Right kidney (tissue), 1 donor: ENCODE measurements around the gene TRIO.
"Not testable (repeated sequence)": the region's sequence is repeated elsewhere in the genome, so short reads cannot be mapped to it uniquely, and the experiment has no call there.

ENCODE experiments used
- DNase-seq: peaks from one replicate; pipeline ENCODE4 v3.0.0-alpha.2; 2016

Gene TRIO

GRCh38 chr5:14186059-14186830, 43.1 kb downstream of the TRIO start:
- DNase-seq: no peak

DNA sequence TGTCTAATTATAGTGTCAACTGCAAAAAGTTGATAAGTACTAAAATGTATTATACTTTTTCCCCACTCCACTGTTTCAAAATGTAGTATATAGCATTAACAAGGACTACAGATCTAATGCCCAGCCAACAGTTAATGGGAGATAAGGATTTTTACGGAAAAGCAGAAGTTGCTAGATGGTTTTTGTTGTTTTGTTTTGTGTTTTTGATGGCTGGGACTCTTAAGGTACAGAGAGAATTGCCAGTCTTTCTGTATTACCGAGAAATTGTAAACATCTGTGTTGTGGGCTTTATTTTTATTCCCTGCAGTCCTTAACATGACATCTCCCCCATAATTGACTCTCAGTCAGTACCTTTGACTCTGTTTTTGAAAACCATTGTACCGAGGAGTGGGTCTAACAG, 44.0 kb downstream of the TRIO start:
- DNase-seq: no peak

- no peak for DNase-seq
Measured at GRCh38 chr5:14187660-14188059, 44.5 kb downstream of the TRIO start.

- DNase-seq: no peak
Measured at GRCh38 chr5:14188778-14189177, 45.6 kb downstream of the TRIO start.

DNA sequence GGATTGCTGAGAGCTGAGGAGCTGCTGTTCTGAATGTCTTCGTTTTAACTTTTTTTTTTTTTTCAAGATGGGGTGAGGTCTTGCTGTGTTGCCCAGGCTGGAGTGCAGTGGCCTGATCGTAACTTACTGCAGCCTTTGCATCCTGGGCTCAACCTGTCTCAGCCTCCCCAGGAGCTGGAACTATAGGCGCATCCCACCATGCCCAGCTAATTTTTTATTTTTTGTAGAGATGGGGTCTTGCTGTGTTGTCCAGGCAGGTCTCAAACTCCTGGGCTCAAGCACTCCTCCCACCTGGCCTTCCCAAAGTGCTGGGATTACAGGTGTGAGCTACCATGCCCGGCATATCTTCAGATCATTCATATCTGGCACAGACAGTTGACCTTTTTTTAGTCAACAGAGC, 46.5 kb downstream of the TRIO start:
- DNase-seq: no peak

- DNase-seq: no peak
Measured at GRCh38 chr5:14190194-14191164, 47.3 kb downstream of the TRIO start.

DNA sequence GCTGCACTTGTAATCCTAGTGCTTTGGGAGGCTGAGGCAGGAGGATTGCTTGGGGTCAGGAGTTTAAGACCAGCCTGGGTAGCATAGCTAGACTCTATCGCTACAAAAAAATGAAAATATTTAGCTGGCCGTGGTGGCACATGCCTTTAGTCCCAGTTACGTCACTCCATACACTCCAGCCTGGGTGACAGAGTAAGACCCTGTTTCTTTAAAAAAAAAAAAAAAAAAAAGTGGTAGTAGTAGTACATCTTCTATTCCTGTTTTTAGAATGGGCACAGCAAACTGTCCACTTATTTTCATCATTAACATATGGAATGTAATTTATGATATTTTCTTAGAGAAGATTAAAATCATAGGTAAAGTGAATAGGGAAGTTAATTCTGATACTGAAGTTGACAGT, 48.2 kb downstream of the TRIO start:
- no peak for DNase-seq

GRCh38 chr5:14193496-14193895, 50.4 kb downstream of the TRIO start:
- DNase-seq: no peak

- no peak for DNase-seq
Measured at GRCh38 chr5:14195588-14195987, 52.4 kb downstream of the TRIO start.

DNA sequence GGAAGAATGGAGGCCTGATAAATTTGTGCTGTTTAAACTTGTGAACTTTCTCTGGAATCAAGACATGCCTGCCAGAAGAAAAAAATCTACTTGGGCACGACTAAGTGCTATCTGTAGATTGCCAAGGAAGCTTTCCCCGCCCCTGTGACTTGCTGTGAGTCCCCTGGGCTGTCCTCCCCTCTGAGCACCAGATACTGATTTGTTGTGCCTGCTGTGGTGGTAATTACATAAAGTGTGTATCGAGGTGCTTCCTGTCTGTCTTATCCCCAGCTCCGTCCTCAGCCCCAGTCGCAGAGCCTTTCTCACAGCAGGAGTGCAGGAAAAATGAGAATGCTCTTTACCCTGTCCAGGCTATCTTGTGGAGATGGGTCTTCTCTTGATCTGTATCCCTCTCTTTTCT, 53.9 kb downstream of the TRIO start:
- DNase-seq: no peak

GRCh38 chr5:14199902-14200301, 56.8 kb downstream of the TRIO start:
- DNase-seq: no peak

DNA sequence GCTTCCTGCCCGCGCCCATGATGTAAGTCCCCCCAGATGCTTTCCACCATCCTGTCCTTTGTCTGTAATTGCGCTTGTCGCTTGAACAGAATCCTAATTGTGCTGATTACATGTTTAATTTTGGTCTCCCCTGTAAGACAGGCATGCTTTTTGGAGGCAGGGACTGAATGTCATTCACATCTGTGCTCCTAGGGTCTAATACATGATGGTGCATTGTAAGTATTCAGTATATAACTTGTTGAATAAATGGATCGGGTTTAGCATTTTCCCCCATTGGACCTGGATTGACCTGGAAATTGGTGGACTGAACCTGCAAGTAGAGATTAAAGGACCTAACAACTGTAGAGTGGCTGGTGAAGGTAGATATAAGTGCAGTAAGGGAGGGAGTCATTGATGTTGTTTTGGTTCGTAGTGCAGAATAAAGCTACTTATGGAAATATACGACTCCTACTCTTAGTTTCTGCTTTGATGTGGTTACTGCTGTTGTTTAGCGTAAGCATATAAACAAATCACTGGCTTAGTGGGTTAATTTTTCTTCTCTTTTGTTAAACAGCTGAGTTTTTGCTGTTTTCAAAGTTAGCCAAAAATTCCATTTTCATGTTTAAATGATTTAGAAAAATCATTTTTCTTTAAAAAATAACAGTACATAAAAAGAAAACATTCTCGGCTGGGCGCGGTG, 57.3 kb downstream of the TRIO start:
- no peak for DNase-seq

- DNase-seq: no peak
Measured at GRCh38 chr5:14201325-14202045, 58.3 kb downstream of the TRIO start.

- DNase-seq: no peak
Measured at GRCh38 chr5:14202462-14202861, 59.3 kb downstream of the TRIO start.

DNA sequence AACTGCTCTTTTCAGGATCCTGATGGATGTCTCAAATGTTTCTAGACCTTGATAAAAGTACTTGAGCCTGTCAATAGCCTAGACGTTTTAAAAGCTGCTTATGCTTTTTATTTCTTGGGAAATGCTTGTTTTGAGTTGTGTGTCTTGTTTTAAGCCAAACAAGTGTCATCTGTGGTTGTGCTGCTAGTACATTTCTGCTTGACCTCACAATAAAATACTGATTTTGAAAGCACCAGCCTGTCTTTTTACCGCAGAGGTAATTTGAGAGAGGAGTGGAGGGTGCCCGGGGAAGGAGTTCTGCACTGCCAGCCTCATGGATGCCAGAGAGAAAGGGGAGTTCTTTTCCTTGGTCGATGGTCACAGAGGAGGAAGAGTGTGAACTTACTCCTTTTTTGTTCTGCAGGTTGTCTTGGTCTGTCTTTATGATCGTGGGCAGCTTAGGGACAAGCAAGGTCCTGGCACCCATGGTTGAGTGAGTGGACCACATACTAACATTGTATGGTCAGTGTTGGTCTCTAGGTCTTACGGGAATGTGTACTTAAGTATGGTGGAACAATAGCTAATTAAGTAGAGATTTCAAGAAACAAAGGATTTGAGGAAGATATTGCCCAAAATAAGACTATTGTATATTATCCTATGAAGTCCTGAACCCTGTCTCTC, 61.0 kb downstream of the TRIO start:
- no peak for DNase-seq

GRCh38 chr5:14204785-14205321, 61.7 kb downstream of the TRIO start:
- no peak for DNase-seq

DNA sequence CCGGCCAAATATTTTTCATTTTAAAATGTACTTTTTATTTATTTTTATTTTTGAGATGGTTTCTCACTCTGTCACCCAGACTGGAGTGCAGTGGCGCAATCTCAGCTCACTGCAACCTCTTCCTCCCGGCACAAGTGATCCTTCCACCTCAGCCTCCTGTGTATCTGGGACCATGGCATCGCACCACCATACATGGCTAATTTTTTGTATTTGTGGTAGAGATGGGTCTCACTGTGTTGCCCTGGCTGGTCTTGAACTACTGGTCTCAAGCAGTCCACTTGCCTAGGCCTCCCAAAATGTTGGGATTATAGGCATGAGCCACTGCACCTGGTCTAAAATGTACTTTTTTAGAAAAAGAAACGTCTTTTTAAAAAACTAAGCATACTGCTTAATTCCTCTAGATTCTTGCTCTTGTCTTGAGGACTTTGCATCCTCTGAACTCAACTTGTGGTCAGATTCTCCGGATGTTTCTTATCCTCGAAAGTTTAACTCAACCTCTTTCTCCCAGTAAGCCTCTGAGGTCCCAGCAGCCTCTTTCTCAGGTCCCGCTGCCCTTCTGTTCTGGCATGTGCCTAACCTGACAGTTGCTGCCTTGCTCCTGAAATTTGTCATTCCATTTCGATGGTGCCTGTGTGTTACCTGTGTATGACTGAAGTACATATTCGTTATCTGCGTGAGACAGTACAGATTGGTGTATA, 63.0 kb downstream of the TRIO start:
- DNase-seq: no peak

DNA sequence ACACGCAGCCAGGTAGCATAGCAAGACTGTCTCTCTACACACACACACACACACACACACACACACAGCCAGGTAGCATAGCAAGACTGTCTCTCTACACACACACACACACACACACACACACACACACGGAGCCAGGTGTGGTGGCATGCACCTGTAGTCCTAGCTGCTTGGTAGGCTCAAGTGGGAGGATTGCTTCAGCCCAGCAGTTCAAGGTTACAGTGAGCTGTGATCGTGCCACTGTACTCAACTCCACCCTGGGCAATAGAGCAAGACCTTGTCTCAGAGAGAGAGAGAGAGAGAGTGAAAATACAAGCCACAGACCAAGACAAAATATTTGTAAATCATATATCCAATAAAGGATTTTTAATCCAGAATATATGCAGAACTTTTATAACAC, 64.3 kb downstream of the TRIO start:
- DNase-seq: not testable (repeated sequence)

DNA sequence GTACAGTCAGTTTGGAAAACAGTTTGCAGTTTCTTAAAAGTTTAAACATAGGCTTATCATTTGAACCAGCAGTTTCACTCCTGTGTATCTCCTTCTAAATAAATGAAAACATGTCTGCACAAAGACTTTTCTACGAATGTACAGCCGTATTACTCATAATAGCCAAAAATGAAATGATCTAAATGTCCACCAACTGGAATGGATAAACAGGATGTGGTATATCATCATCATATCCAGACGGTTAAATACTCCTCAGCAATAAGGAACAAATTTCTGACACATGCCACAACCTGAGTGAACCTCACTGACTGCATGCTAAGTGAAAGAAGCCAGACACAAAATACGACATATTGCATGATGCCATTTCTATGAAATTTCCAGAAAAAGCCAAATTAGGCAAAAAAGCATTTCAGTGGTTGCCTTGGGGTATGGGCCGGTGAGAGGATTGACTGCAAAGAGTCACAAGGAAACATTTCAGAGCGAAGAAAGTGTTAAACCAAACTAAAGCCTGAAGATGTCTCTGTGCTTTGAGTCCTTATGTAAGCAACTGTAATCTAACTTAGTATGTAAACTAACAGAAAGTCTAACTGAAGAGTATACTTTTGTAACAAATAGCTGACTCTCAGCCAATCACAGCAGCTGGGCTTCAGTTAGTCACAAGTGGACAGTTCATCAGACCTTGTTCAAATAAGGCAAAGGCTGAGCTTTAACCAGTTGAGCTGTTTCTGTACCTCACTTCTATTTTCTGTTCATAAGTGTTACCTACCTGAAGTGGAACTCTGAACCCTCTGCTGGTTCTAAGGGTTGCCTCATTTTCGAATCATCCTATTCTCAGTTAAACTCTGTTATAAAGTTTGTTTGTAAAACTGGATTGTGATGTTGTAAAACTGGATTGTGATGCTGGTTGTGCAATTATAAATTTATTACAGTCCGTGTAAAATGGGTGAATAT, 65.2 kb downstream of the TRIO start:
- DNase-seq: no peak
